HG02571 (cell line): ENCODE measurements around the gene NT5C1A.

Source experiments
- ATAC-seq: cut with Tn5 transposase; IDR thresholded peaks from one replicate; pipeline ENCODE4 v1.9.1; 2021; ENCODE audit warnings: mild to moderate bottlenecking, moderate library complexity; ENCODE audit not compliant: unreplicated experiment

NT5C1A gene

DNA sequence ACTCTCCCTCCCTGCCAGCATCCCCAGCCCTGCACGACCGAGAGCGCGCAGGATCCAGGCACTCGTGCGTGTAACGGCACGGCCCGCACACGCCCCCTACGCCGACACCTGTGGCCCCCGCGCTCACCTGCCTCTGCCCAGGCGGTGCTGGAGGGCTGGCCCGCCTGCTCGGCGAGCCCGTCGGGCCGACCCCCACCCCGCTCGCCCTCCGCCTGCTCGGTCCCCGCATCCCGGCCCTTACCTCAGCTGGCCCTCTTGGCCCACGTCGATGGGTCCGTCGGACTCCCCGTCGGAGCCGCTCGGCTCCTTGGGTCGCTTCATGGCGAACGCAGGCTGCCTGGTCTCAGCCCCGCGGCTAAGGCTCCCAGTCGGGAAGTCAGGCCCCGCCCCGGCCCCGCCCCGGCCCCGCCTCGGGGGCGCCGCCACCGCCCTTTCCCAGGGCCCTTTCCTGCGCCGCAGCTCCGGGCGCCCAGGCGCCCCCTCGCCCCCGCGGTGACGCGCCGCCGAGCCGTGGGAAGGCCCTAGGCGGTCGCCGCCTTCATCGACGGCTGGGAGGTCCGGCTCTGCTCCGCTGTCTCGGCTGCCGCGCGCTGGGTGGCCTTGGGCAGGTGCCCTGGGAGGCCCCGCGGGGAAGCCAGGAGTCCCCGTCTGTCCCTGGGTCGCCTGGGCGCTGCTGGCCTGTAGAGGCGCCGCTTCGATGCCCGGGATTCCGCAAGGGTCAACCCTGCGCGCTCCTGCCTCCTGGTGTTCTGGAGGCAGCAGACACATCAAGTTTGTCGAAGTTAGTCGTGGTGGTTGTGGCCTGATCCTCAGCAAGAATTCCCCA lies 32.4 kb downstream of the NT5C1A start, which contains the start of gene HEYL:
HEYL (minus strand) TSS at position 339 of the 826 bp plus-strand sequence; CDS start at position 321, 18 bp downstream.
- no peak for ATAC-seq

DNA sequence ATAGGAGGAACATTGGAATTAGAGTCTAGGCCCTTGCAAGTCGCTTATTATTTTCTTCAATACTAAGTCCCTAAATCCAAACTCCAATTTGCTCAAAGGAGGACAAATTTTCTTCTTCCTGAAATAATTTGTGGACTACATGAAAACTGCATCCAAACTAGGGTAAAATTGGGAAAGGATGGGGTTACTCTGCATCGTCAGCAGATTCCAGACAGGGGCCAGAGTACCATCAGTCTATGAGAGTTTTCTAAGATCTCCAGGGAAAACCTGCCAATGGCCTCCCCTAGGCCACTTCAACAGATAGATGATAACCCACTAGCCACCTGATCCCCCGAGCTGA lies 33.0 kb downstream of the NT5C1A start:
- no peak for ATAC-seq

DNA sequence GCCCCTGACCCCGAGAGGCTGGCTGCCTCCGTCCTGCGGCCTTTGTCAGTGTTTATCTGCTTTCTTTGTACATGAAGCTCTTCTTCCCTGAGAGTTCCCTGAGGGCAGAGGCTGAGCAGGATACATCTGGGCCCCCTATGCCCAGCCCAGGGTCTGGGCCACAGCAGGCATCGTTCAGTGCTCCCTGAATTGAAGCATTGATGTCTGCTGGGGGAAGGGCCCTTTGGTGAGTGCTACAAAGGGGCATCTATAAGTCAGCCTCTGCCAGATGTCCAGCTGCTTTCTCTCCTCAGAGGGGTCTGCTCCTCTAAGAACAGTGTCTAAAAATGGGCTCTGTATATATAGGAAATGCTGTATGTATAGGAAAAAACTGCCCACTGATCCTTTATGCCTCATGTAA lies 34.5 kb downstream of the NT5C1A start:
- ATAC-seq = no peak

DNA sequence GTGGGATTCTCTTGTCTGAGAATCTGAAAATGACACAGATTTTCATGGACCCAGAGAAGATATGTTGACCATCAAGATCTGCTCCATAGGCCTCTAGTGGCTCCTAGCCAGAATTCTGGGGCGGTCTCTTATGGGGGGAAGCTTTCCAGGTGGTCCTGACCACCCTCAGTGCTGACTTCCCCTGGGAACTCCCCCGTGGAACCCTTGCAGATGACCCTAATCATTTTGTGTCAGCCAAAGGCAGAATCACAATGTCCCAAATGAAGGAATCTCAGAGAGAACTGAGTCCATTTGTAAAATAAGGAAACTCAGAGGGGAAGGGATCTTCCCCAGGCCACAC lies 36.1 kb downstream of the NT5C1A start:
- no peak for ATAC-seq

DNA sequence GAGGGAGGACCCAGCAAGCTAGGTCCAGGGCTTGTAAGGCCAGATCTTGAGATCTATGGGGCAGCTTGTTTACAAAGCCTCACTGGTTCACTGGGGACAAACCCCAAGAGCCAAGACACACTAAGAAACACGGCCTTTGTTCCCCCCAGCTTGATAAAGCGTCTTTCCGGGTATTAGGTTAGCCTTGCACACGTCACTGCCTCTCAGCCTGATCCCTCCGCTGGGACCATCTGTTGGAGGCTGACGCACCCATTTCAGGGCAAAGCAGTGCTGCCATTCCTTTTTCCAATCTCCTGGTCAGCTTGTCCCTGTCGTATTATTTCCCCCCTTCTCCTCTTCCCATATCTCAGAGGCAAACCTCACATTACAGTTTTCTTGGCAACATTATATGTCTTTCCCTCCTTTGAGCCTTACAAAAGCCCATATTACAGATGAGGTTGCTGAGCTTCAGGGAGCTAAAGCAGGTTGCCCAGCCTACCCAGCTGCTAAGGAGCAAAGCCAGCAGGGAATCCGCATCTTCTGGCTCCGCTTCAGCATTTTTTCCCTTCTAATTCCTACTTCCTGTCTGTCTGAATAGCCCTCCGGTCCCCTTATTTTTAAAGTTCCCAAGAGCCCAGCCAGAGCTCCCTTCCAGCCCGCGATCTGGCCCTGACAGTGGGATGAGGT lies 36.6 kb downstream of the NT5C1A start:
- no peak for ATAC-seq

DNA sequence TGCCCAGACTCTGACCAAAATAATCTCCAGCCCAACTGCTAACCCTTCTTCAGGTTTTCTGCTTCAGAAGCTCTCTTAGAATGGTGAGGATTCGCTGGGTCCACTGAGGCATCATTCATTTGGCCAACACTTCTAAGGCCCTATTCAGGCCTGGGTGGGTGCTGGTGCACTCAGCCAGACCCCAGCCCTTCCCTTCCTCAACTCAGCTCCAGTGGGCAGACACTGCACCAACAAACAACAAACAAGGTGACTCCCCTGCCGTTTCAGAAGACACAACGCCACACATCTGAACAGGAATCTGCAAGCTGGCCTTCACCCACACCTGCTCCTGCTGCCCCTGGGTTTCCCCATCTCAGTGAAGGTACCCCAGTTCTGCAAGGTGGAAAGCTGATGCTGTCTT lies 38.5 kb downstream of the NT5C1A start:
- ATAC-seq = no peak

DNA sequence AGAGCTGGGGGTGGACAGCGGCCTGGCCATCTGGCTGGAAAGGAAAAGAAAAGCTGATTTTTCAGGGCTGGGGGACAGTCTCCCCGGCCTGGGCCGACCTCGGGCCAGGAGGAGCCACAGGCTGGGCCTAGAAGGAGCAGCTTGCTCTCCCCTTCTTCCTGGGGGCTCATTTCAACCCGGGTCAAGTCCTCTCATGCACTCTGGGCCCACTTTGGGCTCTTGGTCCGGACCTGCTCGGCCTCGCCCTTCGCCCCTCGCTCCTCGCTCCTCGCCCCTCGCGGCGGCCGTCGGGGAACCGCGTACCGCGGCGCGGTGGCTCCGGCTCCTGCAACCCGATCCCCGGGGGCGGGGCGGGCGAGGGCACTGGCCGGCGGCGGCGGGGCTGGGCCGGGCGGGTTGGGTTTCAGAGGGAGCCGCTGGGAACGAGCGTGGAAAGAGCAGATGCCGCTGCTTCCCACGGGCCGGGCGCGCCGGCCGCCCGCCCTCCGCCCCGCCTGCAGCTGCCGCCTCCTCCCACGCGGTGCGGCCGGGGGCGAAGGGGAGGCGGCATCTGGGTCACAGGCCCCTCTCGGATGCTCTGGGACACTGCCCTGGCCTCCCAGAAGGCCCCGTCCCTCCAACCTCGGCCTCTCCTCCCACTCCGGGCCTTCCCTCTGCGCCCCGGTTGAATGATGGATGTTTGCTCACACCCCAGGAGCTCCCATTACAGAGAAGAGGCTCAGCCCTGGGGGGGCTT lies 39.1 kb downstream of the NT5C1A start:
- ATAC-seq = no peak

DNA sequence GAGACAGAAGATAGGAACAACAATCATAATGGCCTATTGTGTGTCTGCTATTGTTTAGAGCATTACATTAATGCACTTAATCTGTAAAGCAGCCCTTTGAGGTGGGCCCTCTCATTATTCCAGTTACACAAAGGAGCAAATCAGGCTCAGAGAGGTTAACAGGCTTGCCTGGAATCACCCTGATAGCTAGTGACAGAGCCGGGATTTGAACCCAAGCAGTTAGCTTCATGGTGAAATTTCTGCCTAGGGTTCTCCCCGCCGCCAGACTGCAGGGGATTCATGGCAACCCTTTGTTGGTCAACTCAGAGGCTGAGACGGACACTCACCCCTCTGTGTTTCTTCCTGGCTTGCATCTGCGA lies 39.6 kb downstream of the NT5C1A start:
- no peak for ATAC-seq

DNA sequence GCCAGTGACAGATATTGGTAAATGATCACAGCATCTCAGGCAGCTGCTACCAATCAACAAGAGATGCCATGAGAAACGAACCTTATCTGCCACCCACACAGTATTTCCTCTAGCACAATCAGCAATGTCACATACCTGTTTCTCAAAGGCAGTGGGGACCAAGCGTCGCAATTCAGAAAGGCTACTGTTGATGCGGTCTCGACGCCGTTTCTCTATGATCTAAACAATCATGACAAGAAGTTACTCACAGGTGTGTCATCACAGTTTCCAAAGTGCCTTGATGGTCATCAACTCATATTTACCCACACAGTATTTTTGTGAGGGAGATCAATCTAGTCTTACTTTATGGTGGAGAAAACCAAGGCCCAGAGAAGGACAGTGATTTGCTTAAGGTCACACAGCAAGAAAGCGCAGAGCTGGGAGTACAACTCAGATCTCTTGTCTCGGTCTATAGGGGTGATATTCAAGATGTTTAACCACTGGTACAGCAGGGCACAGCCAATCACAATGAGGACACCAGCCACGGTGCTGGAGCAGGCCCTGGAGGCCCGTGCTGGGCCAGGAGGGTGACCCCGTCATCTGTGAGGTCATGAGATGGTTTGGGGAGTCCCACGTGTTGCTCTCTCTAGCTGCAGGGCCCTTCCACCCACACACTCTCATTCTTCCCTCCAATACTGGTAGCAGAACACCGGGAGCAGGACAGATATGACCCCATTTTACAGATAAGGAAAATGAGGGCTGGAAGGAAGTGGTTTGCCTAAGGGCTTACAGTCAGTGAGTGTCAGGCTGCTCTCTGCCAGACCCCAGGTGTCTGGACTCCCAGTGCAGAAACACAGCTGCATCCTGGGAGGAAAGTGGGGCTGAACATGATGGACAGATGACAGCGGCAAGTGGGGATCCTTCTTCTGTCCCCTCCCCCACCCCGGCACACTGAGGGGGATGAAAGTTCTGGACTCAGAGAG lies 40.3 kb downstream of the NT5C1A start:
- ATAC-seq = no peak

DNA sequence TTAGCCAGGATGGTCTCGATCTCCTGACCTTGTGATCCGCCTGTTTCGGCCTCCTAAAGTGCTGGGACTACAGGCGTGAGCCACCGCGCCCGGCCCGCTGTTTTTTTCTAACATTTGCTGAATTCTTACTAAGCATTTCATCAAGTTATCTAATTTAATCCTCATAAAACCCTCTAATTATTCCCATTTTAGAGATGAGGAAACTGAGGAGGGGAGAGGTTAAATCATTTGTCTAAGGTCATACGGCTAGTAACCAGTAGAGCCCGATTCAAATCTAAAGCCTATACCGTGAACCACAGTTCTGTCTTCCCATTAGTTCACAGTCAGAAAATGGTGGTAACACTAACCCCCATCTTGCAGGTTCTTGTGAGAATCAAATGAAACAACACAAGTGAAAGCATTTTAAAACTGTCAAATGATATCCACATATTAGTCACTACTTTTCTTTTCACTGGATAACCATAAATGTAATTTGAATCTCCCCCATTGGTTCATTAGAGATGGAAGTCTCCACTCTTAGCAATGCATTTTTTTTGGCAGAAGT lies 43.0 kb downstream of the NT5C1A start:
- ATAC-seq = no peak

DNA sequence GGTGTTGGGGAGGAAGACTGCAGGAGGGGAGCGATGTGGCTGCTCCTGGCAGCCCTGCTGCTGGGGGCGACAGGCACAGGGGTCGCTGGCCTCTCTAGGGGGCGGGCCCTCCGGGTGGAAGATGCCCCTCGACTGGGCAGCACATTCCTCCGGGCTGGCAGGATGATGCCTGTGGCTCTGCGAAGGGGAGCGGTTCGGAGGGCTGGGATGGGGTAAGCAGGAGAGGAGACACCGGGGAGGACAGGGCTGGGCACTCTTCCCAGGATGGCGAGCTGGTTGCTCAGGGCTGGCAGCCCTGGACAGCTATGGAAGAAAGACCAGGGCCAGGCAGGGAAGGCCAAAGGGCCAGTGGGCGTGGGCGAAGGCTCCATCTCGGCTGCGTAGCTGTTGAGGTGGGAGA lies 45.3 kb downstream of the NT5C1A start:
- no peak for ATAC-seq

DNA sequence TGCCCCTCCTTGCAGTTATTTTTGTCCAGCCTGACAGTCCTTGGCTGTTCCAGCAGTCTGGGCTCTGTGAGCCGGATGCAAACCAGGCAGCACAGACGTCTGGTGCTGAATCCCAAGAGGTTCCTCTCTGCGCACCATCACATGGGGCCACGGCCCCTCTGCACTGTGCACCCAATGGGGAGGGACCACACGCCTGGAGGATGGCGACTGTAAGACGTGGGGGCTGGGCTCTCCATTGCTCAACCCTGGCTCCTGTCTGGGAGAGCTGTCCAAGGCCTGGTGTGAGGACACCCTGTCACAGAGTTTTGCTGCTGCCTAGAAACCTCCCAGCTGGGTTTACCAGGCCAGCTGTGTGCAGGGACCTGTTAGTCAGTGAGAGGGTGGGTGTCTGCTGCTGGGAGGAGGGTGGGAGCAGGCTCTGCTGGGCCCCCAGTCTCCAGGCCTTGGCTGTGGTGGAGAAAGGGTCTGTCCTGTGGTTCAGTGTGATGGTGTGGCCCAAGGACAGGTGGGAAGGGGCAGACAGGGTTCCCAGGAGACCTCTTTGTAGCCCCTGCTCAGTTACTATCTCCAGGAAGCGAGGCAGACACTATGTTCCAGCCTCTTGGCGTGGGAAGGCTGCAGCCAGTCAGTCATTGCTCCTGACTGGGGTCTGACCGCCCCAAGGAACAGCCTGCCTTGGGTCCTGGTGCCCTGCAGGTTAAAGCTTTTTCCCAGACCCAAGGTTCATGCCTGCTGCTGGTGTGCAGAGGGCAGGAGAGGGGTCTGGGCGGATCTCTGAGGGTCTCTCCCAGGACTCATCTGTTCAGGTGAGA lies 46.2 kb downstream of the NT5C1A start:
- ATAC-seq = no peak

DNA sequence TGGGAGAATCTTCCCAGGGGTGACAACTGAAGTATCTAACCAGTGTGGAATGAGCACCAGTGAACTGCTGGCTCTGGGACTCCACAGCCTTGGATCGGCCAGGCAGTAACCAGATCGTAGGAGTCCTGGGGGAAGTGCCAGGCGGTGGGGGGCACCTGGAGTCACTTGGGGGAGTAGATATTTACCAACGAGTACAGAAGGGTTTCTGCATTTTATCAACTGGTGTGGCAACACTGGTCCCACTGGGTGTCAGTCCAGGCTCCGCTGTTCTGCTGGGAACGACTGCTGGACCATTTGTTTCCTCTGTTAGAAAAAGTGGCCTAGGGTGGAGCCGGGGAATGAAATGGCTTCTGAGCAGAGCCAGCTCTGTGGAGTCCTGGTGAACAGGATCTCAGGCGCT lies 46.9 kb downstream of the NT5C1A start:
- no peak for ATAC-seq

DNA sequence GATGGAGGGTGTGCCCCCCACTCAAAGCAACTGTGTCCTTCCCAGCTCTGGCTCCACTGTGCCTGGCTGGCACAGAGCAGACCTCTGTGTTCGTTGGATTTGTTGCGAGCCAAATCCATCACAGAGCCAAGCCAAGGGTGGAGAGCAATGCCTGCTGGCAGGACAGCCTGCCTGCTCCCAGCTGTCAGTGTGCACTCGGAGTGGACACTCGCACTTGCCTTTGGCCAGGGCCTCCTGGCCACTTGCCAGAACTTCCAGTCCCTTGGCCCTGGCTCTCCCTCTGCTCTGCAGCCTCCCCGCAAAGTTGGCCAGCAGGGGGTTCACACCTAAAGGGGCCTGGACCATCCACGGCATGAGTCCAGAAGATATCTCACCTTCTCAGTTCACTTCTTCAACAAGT lies 48.9 kb downstream of the NT5C1A start:
- ATAC-seq = no peak

DNA sequence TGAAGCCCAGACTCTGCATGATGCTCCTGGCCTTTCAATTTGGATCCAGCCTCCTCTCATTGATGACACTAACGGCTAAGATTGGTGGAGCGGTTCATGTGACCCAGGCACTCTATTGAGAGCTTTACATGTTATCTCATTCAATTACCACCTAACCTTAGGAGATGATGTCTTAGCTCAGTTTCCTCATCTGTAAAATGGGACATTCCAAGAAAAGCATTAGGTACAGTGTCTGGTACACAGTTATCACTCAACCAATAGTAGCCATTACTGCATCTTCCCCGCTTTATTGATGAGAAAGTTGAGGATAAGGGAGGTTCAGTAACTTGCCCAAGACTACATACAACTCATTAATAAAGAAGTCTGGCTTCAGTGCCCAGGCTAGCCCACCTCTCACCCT lies 49.5 kb downstream of the NT5C1A start:
- no peak for ATAC-seq

DNA sequence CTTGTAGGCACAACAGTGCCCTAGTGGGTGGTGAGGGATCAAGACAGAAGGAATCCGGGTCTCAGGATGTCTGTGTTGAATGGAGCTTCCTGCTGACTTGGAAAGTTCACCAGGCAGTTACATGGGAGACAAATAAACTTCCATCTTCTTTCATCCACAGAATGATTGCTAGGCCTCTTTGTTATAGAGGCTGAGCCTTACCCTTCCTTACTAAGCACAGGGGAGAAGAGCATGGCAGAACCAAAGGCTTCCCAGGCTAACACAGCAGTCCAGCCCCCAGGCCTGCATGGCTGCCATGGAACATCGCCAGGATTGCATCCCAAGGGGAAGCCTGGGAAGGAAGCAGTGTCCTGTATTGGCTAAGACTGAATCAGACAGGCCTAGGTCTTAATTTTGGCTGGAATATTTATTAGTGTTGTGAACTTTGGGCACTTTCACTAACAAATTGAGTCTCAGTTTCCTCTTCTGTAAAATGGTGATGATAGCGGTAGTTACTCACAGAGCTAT lies 51.2 kb downstream of the NT5C1A start:
- no peak for ATAC-seq

DNA sequence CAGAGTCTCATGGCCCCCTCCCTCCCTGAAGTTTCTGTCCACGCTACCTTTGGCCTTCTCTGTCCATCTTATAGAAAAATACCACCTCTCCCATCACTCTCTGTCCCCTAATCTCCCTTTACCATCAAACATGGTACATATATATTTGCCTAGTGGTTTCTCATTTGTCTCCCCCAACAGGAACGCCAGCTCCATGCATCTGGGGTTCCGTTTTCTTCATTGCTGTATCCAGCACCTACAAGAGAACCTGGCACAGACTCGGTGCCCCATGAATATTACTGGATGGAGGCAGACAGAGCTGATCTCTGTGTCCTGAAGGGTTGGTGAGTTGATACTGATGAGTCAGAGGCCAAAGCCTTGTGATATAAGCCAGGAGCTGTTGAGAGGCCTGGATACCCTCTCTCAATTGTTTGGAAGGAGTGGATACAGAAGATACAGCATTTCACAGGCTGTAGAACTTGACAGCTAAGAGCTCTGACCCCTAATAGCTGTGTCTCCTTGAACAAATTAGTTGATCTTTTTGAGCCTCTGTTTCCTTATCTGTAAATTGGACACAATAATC lies 54.3 kb downstream of the NT5C1A start:
- no peak for ATAC-seq

DNA sequence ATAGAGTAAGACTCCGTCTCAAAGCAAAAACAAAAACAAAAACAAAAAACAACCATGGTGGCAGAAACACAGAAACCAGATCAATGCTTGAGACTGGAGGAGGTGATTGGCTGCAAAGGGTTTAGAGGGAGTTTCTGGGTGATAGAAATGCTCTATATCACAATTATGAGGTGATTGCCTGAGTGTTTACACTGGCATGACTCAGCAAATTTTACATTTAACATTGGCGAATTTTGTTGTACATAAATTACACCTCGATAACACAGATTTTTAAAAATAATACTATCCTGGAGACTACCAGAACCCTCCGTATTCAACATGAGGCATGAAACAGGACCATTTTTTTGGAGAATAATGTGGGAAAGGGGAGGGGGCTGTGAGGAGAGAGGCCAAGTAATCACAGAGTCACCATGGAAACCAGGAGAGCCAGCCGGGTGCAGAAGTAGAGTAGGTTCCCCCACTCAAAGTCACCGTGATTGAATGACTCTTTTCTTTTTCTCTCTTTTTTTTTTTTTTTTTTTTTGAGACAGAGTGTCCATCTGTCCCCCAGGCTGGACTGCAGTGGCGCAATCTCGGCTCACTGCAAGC lies 56.7 kb downstream of the NT5C1A start:
- ATAC-seq = no peak

DNA sequence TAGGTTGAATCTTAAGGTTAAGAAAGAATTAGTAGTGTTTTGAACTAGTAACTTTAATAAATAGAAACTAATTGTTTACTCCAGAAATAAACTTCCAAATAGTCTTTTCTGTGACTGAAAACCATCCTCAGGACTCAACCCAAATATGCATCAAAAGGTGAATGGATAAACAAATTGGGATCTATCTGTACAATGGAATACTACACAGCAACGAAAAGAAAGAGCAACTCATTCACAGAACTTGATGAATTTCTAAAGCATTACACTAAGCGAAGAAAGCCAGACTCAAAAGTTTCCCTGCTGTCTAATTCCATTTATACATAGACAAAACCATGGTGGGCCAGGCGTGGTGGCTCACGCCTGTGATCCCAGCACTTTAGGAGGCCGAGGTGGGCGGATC lies 57.4 kb downstream of the NT5C1A start:
- no peak for ATAC-seq
